NCI-H748 (cell line): ENCODE data around the gene CYB561.

Experiments
- DNase-seq: peaks from one replicate; lab custom pipeline; 2025; ENCODE audit not compliant: unreplicated experiment; lab: John Stamatoyannopoulos, UW

The CYB561 gene

GRCh38 chr17:63445954-63446752 is at the start of gene CYB561:
Gene CYB561, minus strand, starts transcription at chr17:63446306. Its CDS starts 8,759 bp downstream, at chr17:63437547.
- DNase-seq = peak; percentile 87

- DNase-seq = no peak
These were observed 49.4 kb upstream of the CYB561 start for GRCh38 chr17:63495491-63495890.

- no peak for DNase-seq
These were observed 48.3 kb upstream of the CYB561 start for GRCh38 chr17:63494300-63494928.

GRCh38 chr17:63493411-63493810 is 47.3 kb upstream of the CYB561 start:
- DNase-seq = no peak

GRCh38 chr17:63492940-63493339 is 46.8 kb upstream of the CYB561 start:
- DNase-seq = no peak

GRCh38 chr17:63491977-63492618 is 46.0 kb upstream of the CYB561 start:
- no peak for DNase-seq

GRCh38 chr17:63491413-63491812 is 45.3 kb upstream of the CYB561 start:
- DNase-seq = no peak

- DNase-seq = no peak
These were observed 44.8 kb upstream of the CYB561 start for GRCh38 chr17:63490858-63491400.

GRCh38 chr17:63490329-63490728 is 44.2 kb upstream of the CYB561 start:
- DNase-seq = no peak

- no peak for DNase-seq
These were observed 43.2 kb upstream of the CYB561 start for GRCh38 chr17:63489291-63489690.

- no peak for DNase-seq
These were observed 42.7 kb upstream of the CYB561 start for GRCh38 chr17:63488851-63489250.

GRCh38 chr17:63487014-63487339 is 40.9 kb upstream of the CYB561 start:
- DNase-seq = no peak

- no peak for DNase-seq
These were observed 40.4 kb upstream of the CYB561 start for GRCh38 chr17:63486317-63487013.

GRCh38 chr17:63483655-63484575 is 37.8 kb upstream of the CYB561 start:
- no peak for DNase-seq

- DNase-seq = no peak
These were observed 36.9 kb upstream of the CYB561 start for GRCh38 chr17:63483038-63483437.

- no peak for DNase-seq
These were observed 36.4 kb upstream of the CYB561 start for GRCh38 chr17:63482509-63482908.

- DNase-seq = no peak
These were observed 35.4 kb upstream of the CYB561 start for GRCh38 chr17:63481488-63481870.

- peak; percentile 48 for DNase-seq
These were observed 34.9 kb upstream of the CYB561 start for GRCh38 chr17:63480826-63481487.

- DNase-seq = no peak
These were observed 34.2 kb upstream of the CYB561 start for GRCh38 chr17:63480192-63480784.
